WTC11 (cell line): Measurements from ENCODE around the gene SLC24A1. TPM values are rescaled to one million over a fixed set of nuclear protein-coding genes. Genes with fewer than 3 reads are reported as not detected.
A peak's percentile ranks its signal among the peaks of the same experiment; 100 is the strongest.

Experiments used
- ATAC-seq: fragments of 200-7000 bp; cut with Tn5 transposase; 2 replicates; pipeline ENCODE4 v1.10.0; 2021; ENCODE audit warnings: mild to moderate bottlenecking, moderate library complexity
- Bru-seq: library from RNA; stranded (reverse); fragments of 400-500 nt; gene quantifications from one replicate; lab custom pipeline; 2021; lab: Mats Ljungman, UMichigan
- CTCF ChIA-PET: fragments of 300-600 bp; sonication (Branson Sonifier 250); formaldehyde crosslinking; loops from one replicate; lab custom pipeline; 2021; ENCODE audit warnings: antibody characterized with exemption; lab: Charles Lee
- POLR2A ChIA-PET: fragments of 350-600 bp; sonication (Branson Sonifier 250); formaldehyde crosslinking; loops from one replicate; lab custom pipeline; 2021; ENCODE audit warnings: antibody characterized with exemption; lab: Charles Lee
- DNase-seq: peaks from one replicate; pipeline ENCODE4 v3.0.0; 2021; ENCODE audit warnings: low spot score
- H3K27ac Mint-ChIP-seq: 2 replicates; pipeline ENCODE4 v1.8.0; 2021; ENCODE audit warnings: mixed read lengths
- H3K27me3 Mint-ChIP-seq: 2 replicates; pipeline ENCODE4 v1.8.0; 2021; ENCODE audit warnings: low read depth, mild to moderate bottlenecking, moderate library complexity, mixed read lengths
- H3K36me3 Mint-ChIP-seq: 2 replicates; pipeline ENCODE4 v1.8.0; 2021; ENCODE audit warnings: mixed read lengths
- H3K4me1 Mint-ChIP-seq: 2 replicates; pipeline ENCODE4 v1.8.0; 2022; ENCODE audit warnings: mixed read lengths
- H3K4me3 Mint-ChIP-seq: 2 replicates; pipeline ENCODE4 v1.8.0; 2021; ENCODE audit warnings: mild to moderate bottlenecking, moderate library complexity, mixed read lengths
- H3K9me3 Mint-ChIP-seq: 2 replicates; pipeline ENCODE4 v1.8.0; 2021; ENCODE audit warnings: mixed read lengths
- ARID4B ChIP-seq: sonication (generic); formaldehyde crosslinking; IDR thresholded peaks from 2 replicates; pipeline ENCODE4 v1.8.0; 2023; ENCODE audit warnings: missing genetic modification reagents, mild to moderate bottlenecking, borderline replicate concordance
- ATF1 ChIP-seq: sonication (generic); formaldehyde crosslinking; IDR thresholded peaks from 2 replicates; pipeline ENCODE4 v1.8.1; 2023; ENCODE audit warnings: mild to moderate bottlenecking, moderate library complexity, missing genetic modification reagents
- ATF2 ChIP-seq: sonication (generic); formaldehyde crosslinking; IDR thresholded peaks from 2 replicates; pipeline ENCODE4 v1.8.1; 2022; ENCODE audit warnings: low read depth, missing genetic modification reagents, borderline replicate concordance
- CBFB ChIP-seq: sonication (generic); formaldehyde crosslinking; IDR thresholded peaks from 2 replicates; pipeline ENCODE4 v1.8.1; 2022; ENCODE audit warnings: mild to moderate bottlenecking, low read depth, missing genetic modification reagents
- E2F1 ChIP-seq: sonication (generic); formaldehyde crosslinking; IDR thresholded peaks from 2 replicates; pipeline ENCODE4 v1.8.0; 2022; ENCODE audit warnings: mild to moderate bottlenecking, missing genetic modification reagents
- E2F4 ChIP-seq: sonication (generic); formaldehyde crosslinking; IDR thresholded peaks from 2 replicates; pipeline ENCODE4 v1.8.1; 2022; ENCODE audit warnings: low read depth, mild to moderate bottlenecking, moderate library complexity, missing genetic modification reagents, borderline replicate concordance
- FOXJ3 ChIP-seq: sonication (generic); formaldehyde crosslinking; IDR thresholded peaks from 2 replicates; pipeline ENCODE4 v1.9.0; 2021; ENCODE audit warnings: missing genetic modification reagents, mild to moderate bottlenecking, borderline replicate concordance
- GRHL2 ChIP-seq: fragments of 250-450 bp; sonication (Bioruptor Pico); IDR thresholded peaks from 2 replicates; pipeline ENCODE4 v1.8.0; 2022; ENCODE audit warnings: mild to moderate bottlenecking, moderate library complexity; ENCODE audit not compliant: insufficient replicate concordance, severe bottlenecking
- HMGXB4 ChIP-seq: sonication (generic); formaldehyde crosslinking; IDR thresholded peaks from 2 replicates; pipeline ENCODE4 v1.8.1; 2023; ENCODE audit warnings: mild to moderate bottlenecking, moderate library complexity, missing genetic modification reagents
- IRF1 ChIP-seq: sonication (generic); formaldehyde crosslinking; IDR thresholded peaks from 2 replicates; pipeline ENCODE4 v1.8.0; 2023; ENCODE audit warnings: missing genetic modification reagents
- MLX ChIP-seq: sonication (generic); formaldehyde crosslinking; IDR thresholded peaks from 2 replicates; pipeline ENCODE4 v1.8.1; 2023; ENCODE audit warnings: mild to moderate bottlenecking, missing genetic modification reagents, moderate library complexity
- MYBL2 ChIP-seq: sonication (generic); formaldehyde crosslinking; IDR thresholded peaks from 2 replicates; pipeline ENCODE4 v1.8.1; 2023; ENCODE audit warnings: mild to moderate bottlenecking, moderate library complexity, missing genetic modification reagents
- RELA ChIP-seq: sonication (generic); formaldehyde crosslinking; IDR thresholded peaks from 2 replicates; pipeline ENCODE4 v1.8.1; 2022; ENCODE audit warnings: missing genetic modification reagents, mild to moderate bottlenecking, borderline replicate concordance
- SOX15 ChIP-seq: fragments of 250-450 bp; sonication (Bioruptor Pico); IDR thresholded peaks from 2 replicates; pipeline ENCODE4 v1.9.0; 2021; ENCODE audit warnings: mild to moderate bottlenecking
- TP53 ChIP-seq: sonication (generic); formaldehyde crosslinking; IDR thresholded peaks from 2 replicates; pipeline ENCODE4 v1.8.1; 2023; ENCODE audit warnings: mild to moderate bottlenecking, missing genetic modification reagents
- ZNF317 ChIP-seq: sonication (generic); formaldehyde crosslinking; IDR thresholded peaks from 2 replicates; pipeline ENCODE4 v1.8.1; 2023; ENCODE audit warnings: low read depth, mild to moderate bottlenecking, moderate library complexity, missing genetic modification reagents, borderline replicate concordance
- ZNF532 ChIP-seq: fragments of 250-450 bp; sonication (Bioruptor Pico); IDR thresholded peaks from 2 replicates; pipeline ENCODE4 v1.9.0; 2021; ENCODE audit warnings: mild to moderate bottlenecking, borderline replicate concordance
- ZSCAN18 ChIP-seq: fragments of 250-450 bp; sonication (Bioruptor Pico); IDR thresholded peaks from 2 replicates; pipeline ENCODE4 v2.1.2; 2022; ENCODE audit warnings: mild to moderate bottlenecking, moderate library complexity
- long read RNA-seq, 3 experiments: library from RNA in 1 of 3; library from capped mRNA in 1 of 3; library from polyadenylated mRNA in 1 of 3; unstranded in 2 of 3; stranded (forward) in 1 of 3; transcript quantifications; one replicate each; pipeline ENCODE4 v2.0.0, GENCODE V29; 2021
- total RNA-seq: library from RNA; stranded (reverse); gene quantifications from 3 replicates; pipeline ENCODE4 v1.2.3, GENCODE V29; 2021

The SLC24A1 gene
- total RNA-seq (7.0 to 10.7 TPM (median 10.3 TPM) in 3 replicates), Bru-seq, nascent RNA (percentile 50 among the genes with signal in this experiment)
- long read RNA-seq, experiment 1, full-length matches to known transcripts = 1 of 10 reads
- long read RNA-seq, experiment 1, partial matches to known transcripts = 1 of 10 reads
- long read RNA-seq, experiment 1, other reads (novel, unspliced or antisense) = 8 of 10 reads
- long read RNA-seq, experiment 2, partial matches to known transcripts = 2 of 7 reads
- long read RNA-seq, experiment 2, other reads (novel, unspliced or antisense) = 5 of 7 reads
- long read RNA-seq, experiment 3 = 0 reads

GRCh38 chr15:65621638-65622037 lies at the start of gene SLC24A1:
Gene SLC24A1, plus strand, starts transcription at chr15:65621938. Its CDS starts 2,143 bp downstream, at chr15:65624081.
- H3K4me3 Mint-ChIP-seq = no peak within 1 kb of the TSS
- H3K36me3 Mint-ChIP-seq = no peaks in the 10 kb centered on the region
- H3K27me3 Mint-ChIP-seq = no peaks in the 10 kb centered on the region
- H3K9me3 Mint-ChIP-seq = peaks cover 9% of the 10 kb centered on the region; the same call in 1 of the 2 replicates
- no peak within 1 kb of the TSS for H3K27ac Mint-ChIP-seq
- DNase-seq (no peak), ATAC-seq (no peak)
- peaks cover 10% of the 10 kb centered on the region for H3K4me1 Mint-ChIP-seq
- CTCF ChIA-PET = interaction anchor here (1.3 to 1.8 kb wide), 2 partner anchors 11 to 17 kb away, joined by 4 to 5 read pairs; partner anchors contain the start of gene INTS14
- POLR2A ChIA-PET = interaction anchor here (1.0 kb wide), 1 partner anchor 247 kb away, joined by 3 read pairs; the partner anchor contains the start of gene RAB11A
- TF ChIP-seq ATF2 (CRISPR knock-in tag) = no peak
- no peak for TF ChIP-seq ZSCAN18 (CRISPR knock-in tag)
- no peak for TF ChIP-seq IRF1 (CRISPR knock-in tag)
- no peak for TF ChIP-seq MLX
- TF ChIP-seq ATF1 (CRISPR knock-in tag) = no peak
- TF ChIP-seq RELA (CRISPR knock-in tag) = no peak
- TF ChIP-seq HMGXB4 = no peak
- no peak for TF ChIP-seq E2F1 (CRISPR knock-in tag)
- no peak for TF ChIP-seq CBFB
- TF ChIP-seq E2F4 (CRISPR knock-in tag) = no peak
- no peak for TF ChIP-seq FOXJ3 (CRISPR knock-in tag)
- no peak for TF ChIP-seq MYBL2 (CRISPR knock-in tag)
- TF ChIP-seq ZNF532 (CRISPR knock-in tag) = no peak
- no peak for TF ChIP-seq SOX15 (CRISPR knock-in tag)
- TF ChIP-seq TP53 = no peak
- TF ChIP-seq GRHL2 (CRISPR knock-in tag) = no peak
- TF ChIP-seq ARID4B (CRISPR knock-in tag) = no peak
- TF ChIP-seq ZNF317 (CRISPR knock-in tag) = no peak
